Kidney (tissue), 14 donors: Measurements from ENCODE around the gene FRAS1. TPM values are rescaled to one million over a fixed set of nuclear protein-coding genes. Genes with fewer than 3 reads are reported as not detected.

ENCODE experiments used
- DNase-seq, 5 donors: peaks; one replicate each; pipeline ENCODE4 v3.0.0-alpha.2; 2013 to 2020
- FAIRE-seq: peaks from 2 replicates; lab custom pipeline; 2012; peaks lifted over from hg19 to GRCh38; lab: Jason Lieb, UNC
- H3K27ac ChIP-seq, 2 donors: one replicate each; pipeline ENCODE4 v1.7.0; 2013; ENCODE audit warnings: low read depth in 2 of 2, low read length in 2 of 2, inconsistent platforms in 1 of 2
- H3K27me3 ChIP-seq: one replicate; pipeline ENCODE4 v1.7.1; 2013; ENCODE audit warnings: low read length, inconsistent platforms; ENCODE audit not compliant: control insufficient read depth, insufficient read depth
- H3K36me3 ChIP-seq, 3 donors: one replicate each; pipeline versions ENCODE4 v1.7.0 to v1.7.1; 2013; ENCODE audit warnings: low read length in 3 of 3, control low read depth in 1 of 3, inconsistent platforms in 1 of 3; ENCODE audit not compliant: insufficient read depth in 3 of 3, control insufficient read depth in 2 of 3
- H3K4me1 ChIP-seq, 3 donors: one replicate each; pipeline versions ENCODE4 v1.7.0 to v1.7.1; 2013; ENCODE audit warnings: low read length in 3 of 3, inconsistent platforms in 1 of 3, low read depth in 1 of 3; ENCODE audit not compliant: control insufficient read depth in 2 of 3, insufficient read depth in 2 of 3
- H3K4me3 ChIP-seq, 3 donors: one replicate each; pipeline versions ENCODE4 v1.7.0 to v1.8.1; 2013; ENCODE audit warnings: low read length in 3 of 3, control low read depth in 1 of 3, inconsistent platforms in 1 of 3
- H3K9ac ChIP-seq, 3 donors: one replicate each; pipeline versions ENCODE4 v1.7.0 to v1.7.1; 2013; ENCODE audit warnings: low read length in 3 of 3, control low read depth in 1 of 3, inconsistent platforms in 1 of 3
- H3K9me3 ChIP-seq, 3 donors: one replicate each; pipeline versions ENCODE4 v1.7.0 to v1.7.1; 2013; ENCODE audit warnings: low read length in 3 of 3, control low read depth in 1 of 3, inconsistent platforms in 1 of 3; ENCODE audit not compliant: control insufficient read depth in 2 of 3, insufficient read depth in 1 of 3
- intact Hi-C: fragments of 100-400 bp; cut with DNase I; formaldehyde crosslinking; loops from one replicate; pipeline ENCODE4 v1.11.1; 2022
- polyA plus RNA-seq: library from polyadenylated mRNA; stranded (reverse); fragments of 350-450 nt; fragmentation: Illumina TruSeq; extraction: RNeasy Lipid Tissue Mini Kit (QIAGEN cat#74804); gene quantifications from one replicate; pipeline ENCODE4 v1.2.3, GENCODE V29; 2014; ENCODE audit warnings: low read depth, low replicate concordance; ENCODE audit not compliant: insufficient read depth
- total RNA-seq: library from RNA; stranded (reverse); fragmentation: NEBNext Ultra II Directional; extraction: Animal tissue kit (Norgen Biotek cat#: 25700); gene quantifications from one replicate; pipeline ENCODE4 v1.2.1, GENCODE V29; 2021
- TF ChIP-seq, protein P1 (sequence below): IDR thresholded peaks from 3 replicates; pipeline ENCODE4 v1.5.1; 2012; ENCODE audit warnings: mild to moderate bottlenecking, moderate library complexity, borderline replicate concordance; ENCODE audit not compliant: insufficient read depth; ENCODE audit errors: extremely low read depth
- donor health status: control.
- donor health status: control.
- donor health status: control.
- donor health status: control.
- donor health status: control.
- donor health status: DM: yes; HTN: yes; CAD: no.
- donor health status: Normal renal cell carcinoma (clear cell type).

FRAS1 gene
- total and polyA plus RNA-seq, 2 donors from 2014 or later = 6.5 to 31.5 TPM

DNA sequence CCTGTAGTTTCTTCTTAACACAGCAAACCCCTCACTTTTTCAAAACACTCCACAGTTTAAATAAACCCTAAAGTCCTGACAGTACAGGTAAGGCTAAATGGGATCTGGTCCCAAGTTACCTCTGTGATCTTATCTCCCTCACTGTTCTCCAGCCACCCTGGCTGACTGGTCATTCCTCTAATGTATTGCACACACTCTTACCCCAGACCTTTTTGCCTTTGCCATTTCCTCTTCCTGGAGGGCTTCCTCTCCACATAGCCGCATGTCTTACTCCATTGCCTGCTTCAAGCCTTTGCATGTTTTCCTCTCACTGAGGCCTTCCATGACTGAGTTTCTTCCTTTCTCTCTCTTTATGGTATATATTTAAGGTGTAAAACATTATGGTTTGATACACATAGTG, 474.9 kb downstream of the FRAS1 start:
- no peak overlapping the region for H3K9ac ChIP-seq
- no peak for DNase-seq
- FAIRE-seq = no peak

GRCh38 chr4:78533854-78534253, 476.7 kb downstream of the FRAS1 start:
- no peak overlapping the region for H3K4me3 ChIP-seq
- H3K9ac ChIP-seq = no peak overlapping the region
- peaks cover 2 to 13% (median 6%) of the 10 kb centered on the region in 3 donors for H3K36me3 ChIP-seq
- no peaks in the 10 kb centered on the region for H3K4me1 ChIP-seq
- DNase-seq = no peak
- TF ChIP-seq, protein P1, sequence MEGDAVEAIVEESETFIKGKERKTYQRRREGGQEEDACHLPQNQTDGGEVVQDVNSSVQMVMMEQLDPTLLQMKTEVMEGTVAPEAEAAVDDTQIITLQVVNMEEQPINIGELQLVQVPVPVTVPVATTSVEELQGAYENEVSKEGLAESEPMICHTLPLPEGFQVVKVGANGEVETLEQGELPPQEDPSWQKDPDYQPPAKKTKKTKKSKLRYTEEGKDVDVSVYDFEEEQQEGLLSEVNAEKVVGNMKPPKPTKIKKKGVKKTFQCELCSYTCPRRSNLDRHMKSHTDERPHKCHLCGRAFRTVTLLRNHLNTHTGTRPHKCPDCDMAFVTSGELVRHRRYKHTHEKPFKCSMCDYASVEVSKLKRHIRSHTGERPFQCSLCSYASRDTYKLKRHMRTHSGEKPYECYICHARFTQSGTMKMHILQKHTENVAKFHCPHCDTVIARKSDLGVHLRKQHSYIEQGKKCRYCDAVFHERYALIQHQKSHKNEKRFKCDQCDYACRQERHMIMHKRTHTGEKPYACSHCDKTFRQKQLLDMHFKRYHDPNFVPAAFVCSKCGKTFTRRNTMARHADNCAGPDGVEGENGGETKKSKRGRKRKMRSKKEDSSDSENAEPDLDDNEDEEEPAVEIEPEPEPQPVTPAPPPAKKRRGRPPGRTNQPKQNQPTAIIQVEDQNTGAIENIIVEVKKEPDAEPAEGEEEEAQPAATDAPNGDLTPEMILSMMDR = no peak
- FAIRE-seq = no peak
- intact Hi-C loops = no loop called here
- peaks cover 0 to 3% (median 0%) of the 10 kb centered on the region in 3 donors for H3K9me3 ChIP-seq
- H3K27me3 ChIP-seq = no peaks in the 10 kb centered on the region
- H3K27ac ChIP-seq = no peak overlapping the region

More for the DNA sequence above, 474.9 kb downstream of the FRAS1 start:
- TF ChIP-seq, protein P1 = no peak
- H3K9me3 ChIP-seq = peaks cover 0 to 3% (median 0%) of the 10 kb centered on the region in 3 donors
- H3K27ac ChIP-seq = no peak overlapping the region
- H3K4me3 ChIP-seq = no peak overlapping the region
- intact Hi-C loops = no loop called here
- no peaks in the 10 kb centered on the region for H3K27me3 ChIP-seq
- no peaks in the 10 kb centered on the region for H3K4me1 ChIP-seq
- peaks cover 2 to 13% (median 4%) of the 10 kb centered on the region in 3 donors for H3K36me3 ChIP-seq

GRCh38 chr4:78534286-78534955, 477.3 kb downstream of the FRAS1 start:
- DNase-seq (peak in 2 of 5 donors; percentile 45 to 48), FAIRE-seq (no peak)
- Histone ChIP-seq H3K36me3 (peaks cover 2 to 13% (median 6%) of the 10 kb centered on the region in 3 donors), H3K4me1 (no peaks in the 10 kb centered on the region), H3K27ac (no peak overlapping the region), H3K4me3 (no peak overlapping the region), H3K9me3 (peaks cover 0 to 3% (median 0%) of the 10 kb centered on the region in 3 donors), H3K9ac (no peak overlapping the region), H3K27me3 (no peaks in the 10 kb centered on the region)
- intact Hi-C loops = no loop called here
- TF ChIP-seq, protein P1 = no peak

DNA sequence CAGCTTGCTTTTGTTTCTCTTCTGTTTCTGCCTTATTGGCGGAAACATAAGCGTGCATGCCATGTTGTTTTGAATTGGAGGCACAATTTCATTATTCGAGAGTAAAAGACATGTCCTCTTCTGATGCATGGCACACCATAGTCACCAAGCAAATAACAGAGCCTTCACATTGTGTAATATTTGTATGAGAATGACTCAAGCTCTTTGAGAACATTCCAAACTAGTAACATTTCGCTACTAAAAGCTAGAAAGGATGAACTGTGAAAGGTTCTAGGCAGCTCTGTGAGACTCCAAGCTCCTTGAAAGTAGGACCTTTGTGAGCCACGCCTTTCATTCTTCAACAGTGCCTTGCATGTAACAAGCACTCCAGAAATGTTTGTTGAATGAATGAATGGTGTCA, 485.2 kb downstream of the FRAS1 start:
- intact Hi-C loops = no loop called here
- FAIRE-seq = no peak
- TF ChIP-seq, protein P1 = no peak
- H3K4me3 ChIP-seq = no peak overlapping the region
- DNase-seq = no peak
- no peaks in the 10 kb centered on the region for H3K9me3 ChIP-seq
- H3K36me3 ChIP-seq = peaks cover 0 to 5% (median 0%) of the 10 kb centered on the region in 3 donors
- H3K27me3 ChIP-seq = no peaks in the 10 kb centered on the region
- H3K27ac ChIP-seq = no peak overlapping the region
- H3K4me1 ChIP-seq = peaks cover 0 to 2% (median 0%) of the 10 kb centered on the region in 3 donors
- no peak overlapping the region for H3K9ac ChIP-seq
